Esophagus squamous epithelium (tissue), 5 donors: ENCODE results near the gene HCFC2. TPM values are rescaled to one million over a fixed set of nuclear protein-coding genes. Genes with fewer than 3 reads are reported as not detected.

ENCODE experiments used
- DNase-seq: peaks from one replicate; lab custom pipeline; 2025; lab: John Stamatoyannopoulos, UW
- H3K27ac ChIP-seq, 4 donors: fragments of 200-600 bp; sonication (generic); one replicate each; pipeline ENCODE4 v1.5.1; 2016 to 2019; ENCODE audit warnings: mild to moderate bottlenecking in 1 of 4
- H3K27me3 ChIP-seq, 4 donors: fragments of 200-600 bp; sonication (generic); 1 replicate in 3 of 4; 2 replicates in 1 of 4; pipeline versions ENCODE4 v1.5.1 to v1.6.0; 2017 to 2021; ENCODE audit warnings: antibody characterized with exemption in 1 of 4
- H3K36me3 ChIP-seq, 3 donors: fragments of 200-600 bp; sonication (generic); one replicate each; pipeline ENCODE4 v1.5.1; 2016 to 2019
- H3K4me1 ChIP-seq, 3 donors: fragments of 200-600 bp; sonication (generic); one replicate each; pipeline ENCODE4 v1.5.1; 2017 to 2019
- H3K4me3 ChIP-seq, 4 donors: fragments of 200-600 bp; sonication (generic); 1 replicate in 3 of 4; 2 replicates in 1 of 4; pipeline ENCODE4 v1.5.1; 2016 to 2019; ENCODE audit warnings: mild to moderate bottlenecking in 2 of 4, moderate library complexity in 1 of 4
- H3K9me3 ChIP-seq, 3 donors: fragments of 200-600 bp; sonication (generic); one replicate each; pipeline ENCODE4 v1.5.1; 2016 to 2019
- POLR2A ChIP-seq, 4 donors: fragments of 450-650 bp; IDR thresholded peaks; one replicate each; pipeline ENCODE4 v1.6.1; 2017; ENCODE audit warnings: antibody characterized with exemption in 4 of 4, mild to moderate bottlenecking in 4 of 4, moderate library complexity in 3 of 4
- WGBS, 2 donors: methylation state at CpG; one replicate each; pipeline ENCODE4 v1.1.5; 2018; 5-methylcytosine and 5-hydroxymethylcytosine counted together
- intact Hi-C: fragments of 100-400 bp; cut with DNase I; formaldehyde crosslinking; loops from one replicate; pipeline ENCODE4 v1.15.0; 2022
- total RNA-seq, 4 donors: library from RNA; depleted of rRNA; stranded (reverse); fragments of >200 nt; gene quantifications; one replicate each; pipeline ENCODE4 v1.1.0, GENCODE V29; 2016
- TF ChIP-seq, protein P1 (sequence below), 6 experiments: fragments of 450-650 bp in 4 of 6; fragments of 200-600 bp in 2 of 6; sonication (generic) in 2 of 6; IDR thresholded peaks; one replicate each; pipeline ENCODE4 v1.5.1; 2016 to 2019; ENCODE audit warnings: antibody characterized with exemption in 6 of 6, mild to moderate bottlenecking in 4 of 6, moderate library complexity in 4 of 6
- donor health status: DM: yes; HTN: yes; CAD: no.

Gene HCFC2
- total RNA-seq, 4 donors from 2014 or later, result 10.1 to 17.7 (median 14.7) TPM

DNA sequence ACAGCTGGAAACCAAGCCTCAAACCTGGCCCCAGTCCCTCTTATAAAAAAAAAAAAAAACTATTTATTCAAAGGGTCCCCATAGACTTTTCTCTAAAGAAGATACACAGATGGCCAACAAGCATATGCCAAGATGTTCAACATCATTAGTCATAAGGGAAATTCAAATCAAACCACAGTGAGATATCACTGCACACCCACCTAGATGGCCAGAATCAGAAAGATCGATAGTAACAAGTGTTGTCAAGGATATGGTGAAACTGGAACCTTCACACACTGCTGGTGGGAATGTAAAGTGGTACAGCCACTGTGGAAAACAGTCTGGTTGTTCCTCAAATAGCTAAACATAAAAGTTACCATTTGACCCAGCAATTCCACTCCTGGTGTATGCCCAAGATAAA is 79.6 kb downstream of the HCFC2 start:
- no peak for DNase-seq
- WGBS, 2 donors, result 80 to 90% methylated on average over 1 of the region's 1 CpG
- Histone ChIP-seq H3K27me3 (peaks cover 0 to 3% (median 0%) of the 10 kb centered on the region in 4 donors), H3K9me3 (no peaks in the 10 kb centered on the region), H3K4me1 (peaks cover 0 to 3% (median 1%) of the 10 kb centered on the region in 3 donors), H3K4me3 (no peak overlapping the region), H3K36me3 (no peaks in the 10 kb centered on the region), H3K27ac (no peak overlapping the region)
- intact Hi-C loops, result no loop called here
- TF ChIP-seq POLR2A (IDR thresholded peaks at IDR 0.05), result no peak
- TF ChIP-seq, protein P1, sequence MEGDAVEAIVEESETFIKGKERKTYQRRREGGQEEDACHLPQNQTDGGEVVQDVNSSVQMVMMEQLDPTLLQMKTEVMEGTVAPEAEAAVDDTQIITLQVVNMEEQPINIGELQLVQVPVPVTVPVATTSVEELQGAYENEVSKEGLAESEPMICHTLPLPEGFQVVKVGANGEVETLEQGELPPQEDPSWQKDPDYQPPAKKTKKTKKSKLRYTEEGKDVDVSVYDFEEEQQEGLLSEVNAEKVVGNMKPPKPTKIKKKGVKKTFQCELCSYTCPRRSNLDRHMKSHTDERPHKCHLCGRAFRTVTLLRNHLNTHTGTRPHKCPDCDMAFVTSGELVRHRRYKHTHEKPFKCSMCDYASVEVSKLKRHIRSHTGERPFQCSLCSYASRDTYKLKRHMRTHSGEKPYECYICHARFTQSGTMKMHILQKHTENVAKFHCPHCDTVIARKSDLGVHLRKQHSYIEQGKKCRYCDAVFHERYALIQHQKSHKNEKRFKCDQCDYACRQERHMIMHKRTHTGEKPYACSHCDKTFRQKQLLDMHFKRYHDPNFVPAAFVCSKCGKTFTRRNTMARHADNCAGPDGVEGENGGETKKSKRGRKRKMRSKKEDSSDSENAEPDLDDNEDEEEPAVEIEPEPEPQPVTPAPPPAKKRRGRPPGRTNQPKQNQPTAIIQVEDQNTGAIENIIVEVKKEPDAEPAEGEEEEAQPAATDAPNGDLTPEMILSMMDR (IDR thresholded peaks at IDR 0.05), result no peak

DNA sequence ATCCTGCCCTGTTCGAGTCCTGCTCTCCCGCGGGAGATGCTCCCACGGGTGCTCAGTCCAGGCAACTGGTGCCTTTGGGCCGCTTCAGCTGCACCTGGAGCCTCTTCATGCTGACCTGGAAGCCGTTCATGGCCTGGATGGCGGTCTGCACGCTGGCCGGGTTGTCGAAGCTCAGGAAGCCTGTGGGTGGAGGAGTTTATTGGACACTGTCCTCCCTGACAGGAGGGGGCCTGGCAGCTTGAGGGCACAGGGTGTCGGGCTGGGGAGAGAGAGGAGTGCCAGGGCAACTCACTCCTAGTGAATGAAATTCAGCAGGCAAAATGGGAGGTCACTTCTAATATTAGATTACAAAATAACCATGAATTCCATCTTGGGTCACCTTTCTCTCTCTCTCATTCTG is 83.0 kb downstream of the HCFC2 start:
- H3K27ac ChIP-seq, result no peak overlapping the region

DNA sequence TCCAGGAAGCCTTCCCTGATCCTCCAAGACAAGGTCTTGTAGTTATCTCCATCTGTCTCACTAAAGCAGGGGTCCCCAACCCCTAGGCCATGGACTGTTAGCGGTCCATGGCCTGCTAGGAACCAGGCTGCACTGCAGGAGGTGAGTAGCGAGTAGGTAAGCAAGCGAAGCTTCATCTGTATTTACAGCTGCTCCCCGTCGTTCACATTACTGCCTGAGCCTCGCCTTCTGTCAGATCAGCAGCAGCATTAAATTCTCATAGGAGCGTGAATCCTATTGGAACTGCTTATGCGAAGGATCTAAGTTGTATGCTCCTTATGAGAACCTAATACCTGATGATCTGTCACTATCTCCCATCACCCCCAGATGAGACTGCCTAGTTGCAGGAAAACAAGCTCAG is 86.1 kb downstream of the HCFC2 start:
- no peak for TF ChIP-seq POLR2A (IDR thresholded peaks at IDR 0.05)
- DNase-seq, result no peak
- intact Hi-C loops, result no loop called here
- Histone ChIP-seq H3K4me1 (no peaks in the 10 kb centered on the region), H3K27ac (no peak overlapping the region), H3K4me3 (no peak overlapping the region), H3K36me3 (no peaks in the 10 kb centered on the region), H3K9me3 (no peaks in the 10 kb centered on the region), H3K27me3 (peaks cover 0 to 3% (median 0%) of the 10 kb centered on the region in 4 donors)
- 88 to 94% methylated on average over 7 of the region's 8 CpGs for WGBS, 2 donors

More for the DNA sequence above, 83.0 kb downstream of the HCFC2 start:
- 81 to 94% methylated on average over 6 to 7 of the region's 11 CpGs for WGBS, 2 donors
- no peak for TF ChIP-seq POLR2A (IDR thresholded peaks at IDR 0.05)
- TF ChIP-seq, protein P1 (IDR thresholded peaks at IDR 0.05), result no peak
- DNase-seq, result no peak
- no peaks in the 10 kb centered on the region for H3K9me3 ChIP-seq
- no peaks in the 10 kb centered on the region for H3K4me1 ChIP-seq
- no peak overlapping the region for H3K4me3 ChIP-seq
- peaks cover 0 to 3% (median 0%) of the 10 kb centered on the region in 4 donors for H3K27me3 ChIP-seq
- intact Hi-C loops, result no loop called here
- H3K36me3 ChIP-seq, result no peaks in the 10 kb centered on the region

DNA sequence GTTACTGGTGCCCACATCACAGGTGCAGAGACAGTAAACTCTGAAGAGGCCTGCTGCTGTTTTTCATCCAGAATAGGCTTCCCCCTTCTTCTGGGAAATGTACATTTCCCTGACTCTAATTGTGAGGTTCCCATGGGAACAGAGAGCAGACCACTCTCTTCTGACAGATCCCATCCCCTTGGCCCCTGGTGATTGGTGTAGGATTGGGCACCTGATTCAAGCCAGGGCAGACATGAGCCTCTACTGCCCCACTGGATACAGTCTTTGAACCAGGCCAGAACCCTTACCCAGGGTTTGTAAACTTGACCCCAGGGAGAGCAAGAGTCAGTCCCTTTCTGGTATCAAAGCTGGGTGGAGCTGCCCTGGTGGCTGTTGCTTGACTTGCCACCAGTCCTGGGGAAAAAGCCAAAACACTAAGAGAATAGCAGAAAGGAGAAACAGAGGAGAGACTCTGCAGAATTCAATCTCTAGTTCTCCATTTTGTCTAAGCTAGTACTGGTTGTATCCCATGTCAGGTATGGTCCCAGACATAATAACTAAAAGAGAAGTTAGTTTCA is 88.4 kb downstream of the HCFC2 start:
- Histone ChIP-seq H3K9me3 (no peaks in the 10 kb centered on the region), H3K27ac (no peak overlapping the region), H3K36me3 (no peaks in the 10 kb centered on the region), H3K4me3 (no peak overlapping the region), H3K4me1 (no peaks in the 10 kb centered on the region), H3K27me3 (no peaks in the 10 kb centered on the region)
- DNase-seq, result no peak
- TF ChIP-seq, protein P1 (IDR thresholded peaks at IDR 0.05), result no peak
- no peak for TF ChIP-seq POLR2A (IDR thresholded peaks at IDR 0.05)
- intact Hi-C loops, result no loop called here

DNA sequence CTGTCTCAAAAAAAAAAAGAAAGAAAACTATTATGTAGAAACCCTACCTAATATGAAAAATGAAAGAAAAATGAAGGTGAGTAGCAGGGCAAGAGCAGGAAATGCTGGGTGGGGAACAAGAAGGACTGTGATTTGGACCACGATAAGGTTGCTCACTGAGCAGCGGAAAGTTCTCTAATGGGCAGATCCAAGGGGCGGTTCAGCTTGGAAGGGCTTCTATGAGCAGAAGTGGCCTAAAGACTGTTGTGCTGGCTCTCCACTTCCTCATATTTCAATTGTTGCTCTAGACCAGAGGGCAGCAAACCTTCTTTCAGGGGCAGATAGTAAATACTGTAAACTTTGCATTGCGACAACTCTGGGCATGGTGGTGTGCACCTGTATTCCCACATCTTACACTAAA is 90.0 kb downstream of the HCFC2 start:
- DNase-seq, result no peak
- intact Hi-C loops, result no loop called here
- H3K4me3 ChIP-seq, result no peak overlapping the region
- H3K4me1 ChIP-seq, result no peaks in the 10 kb centered on the region
- WGBS, 2 donors, result 60 to 64% methylated on average over 4 of the region's 4 CpGs
- H3K36me3 ChIP-seq, result no peaks in the 10 kb centered on the region
- no peak overlapping the region for H3K27ac ChIP-seq
- H3K27me3 ChIP-seq, result no peaks in the 10 kb centered on the region
- no peaks in the 10 kb centered on the region for H3K9me3 ChIP-seq
- TF ChIP-seq, protein P1 (IDR thresholded peaks at IDR 0.05), result no peak
- no peak for TF ChIP-seq POLR2A (IDR thresholded peaks at IDR 0.05)

DNA sequence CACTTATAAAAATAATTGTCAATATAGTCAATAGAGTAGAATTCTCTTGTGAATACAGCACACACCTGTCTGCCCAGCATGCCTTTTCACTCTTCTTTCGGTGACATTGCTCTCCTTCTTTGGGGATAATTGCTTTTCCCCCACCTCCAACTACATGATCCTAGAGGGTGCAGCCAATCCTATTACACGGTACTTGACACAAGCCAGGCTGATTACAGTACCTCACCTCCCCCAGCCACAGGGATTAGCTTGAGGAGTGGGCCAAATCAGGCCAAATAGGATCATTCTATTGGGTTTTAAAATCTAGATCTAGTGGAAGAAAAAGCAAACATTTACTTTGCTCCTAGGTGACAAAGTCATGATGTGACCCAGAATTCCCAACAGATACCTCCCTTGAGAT is 90.5 kb downstream of the HCFC2 start:
- H3K4me3 ChIP-seq, result no peak overlapping the region
- intact Hi-C loops, result no loop called here
- no peaks in the 10 kb centered on the region for H3K9me3 ChIP-seq
- H3K27ac ChIP-seq, result no peak overlapping the region
- no peaks in the 10 kb centered on the region for H3K4me1 ChIP-seq
- DNase-seq, result no peak
- H3K36me3 ChIP-seq, result no peaks in the 10 kb centered on the region
- H3K27me3 ChIP-seq, result no peaks in the 10 kb centered on the region
- 68 to 95% methylated on average over 2 of the region's 2 CpGs for WGBS, 2 donors
- TF ChIP-seq, protein P1 (IDR thresholded peaks at IDR 0.05), result no peak
- no peak for TF ChIP-seq POLR2A (IDR thresholded peaks at IDR 0.05)
